Measurements from ENCODE around the gene ZNF438.

DNA sequence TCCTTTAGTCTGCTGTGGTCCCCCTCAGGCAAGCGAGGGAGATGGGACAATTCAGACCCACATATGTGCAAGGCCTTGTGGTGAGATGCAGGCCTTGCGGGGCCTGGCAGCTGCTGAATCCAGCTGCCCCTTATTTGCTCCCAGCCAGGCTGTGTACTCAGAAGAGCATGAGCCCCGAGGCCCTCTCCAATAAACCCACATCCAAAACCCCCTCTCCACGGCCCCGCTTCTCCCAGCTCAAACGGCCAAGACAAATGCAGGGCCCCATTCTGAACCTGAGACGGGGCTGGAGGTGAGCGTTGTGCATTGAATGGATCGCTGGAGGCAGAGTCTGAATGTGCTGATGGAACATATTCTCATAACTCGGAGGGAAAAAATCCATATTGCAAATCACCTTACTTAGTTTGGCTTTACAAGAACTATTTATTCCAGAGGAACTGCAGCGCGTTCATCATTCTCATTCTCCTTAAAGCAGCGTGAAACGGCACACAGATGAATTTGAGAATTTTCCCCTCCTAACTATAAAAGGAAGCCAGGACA is 232.9 kb downstream of the ZNF438 start:
- TF ChIP-seq CTCF (IDR thresholded peaks at IDR 0.05) (no peak), EP300 (IDR thresholded peaks at IDR 0.05) (no peak)
